NCI-H1436 treated with DMSO at 0.1 percent for 48 hours (cell line): Measurements from ENCODE around the gene COX7A2.

ENCODE experiments used
- DNase-seq: peaks from one replicate; lab custom pipeline; 2025; lab: John Stamatoyannopoulos, UW

Gene COX7A2

GRCh38 chr6:75268121-75268987 is 24.8 kb upstream of the COX7A2 start:
- DNase-seq, result no peak

GRCh38 chr6:75267461-75267860 is 23.9 kb upstream of the COX7A2 start:
- DNase-seq, result no peak

GRCh38 chr6:75266716-75267291 is 23.2 kb upstream of the COX7A2 start:
- no peak for DNase-seq

- DNase-seq, result no peak
Observed at GRCh38 chr6:75263401-75263750, 19.8 kb upstream of the COX7A2 start.

DNA sequence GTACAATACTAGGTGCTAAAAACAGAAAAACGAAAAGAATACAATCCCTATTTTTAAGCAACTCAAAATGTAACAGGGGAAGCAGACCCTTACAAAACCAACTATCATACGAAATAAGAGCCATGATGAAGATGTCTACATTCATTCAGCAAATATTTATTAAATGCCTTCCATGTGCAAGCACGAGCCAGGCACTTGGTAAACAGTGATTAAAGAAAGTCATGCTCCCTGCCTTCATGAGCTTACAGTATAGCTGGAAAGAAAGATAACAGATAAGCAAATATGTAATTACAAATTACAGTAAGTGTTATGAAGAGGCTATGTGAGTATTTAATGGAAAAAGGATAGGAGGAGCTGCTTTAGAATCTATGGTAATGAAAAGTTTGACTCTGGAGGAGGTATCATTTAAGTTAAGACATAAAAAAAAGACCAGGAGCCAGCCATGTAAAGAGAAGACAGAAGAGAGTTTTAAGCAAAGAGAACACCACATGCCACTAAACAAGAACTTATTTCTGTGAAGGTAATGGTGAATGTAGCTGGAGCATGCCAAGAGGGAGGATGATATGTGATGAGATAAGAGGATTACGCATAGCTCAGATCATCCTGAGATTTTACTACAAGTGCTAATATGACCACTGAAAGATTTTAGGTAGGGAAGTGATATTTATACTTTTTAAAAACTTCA is 19.3 kb upstream of the COX7A2 start:
- no peak for DNase-seq

DNA sequence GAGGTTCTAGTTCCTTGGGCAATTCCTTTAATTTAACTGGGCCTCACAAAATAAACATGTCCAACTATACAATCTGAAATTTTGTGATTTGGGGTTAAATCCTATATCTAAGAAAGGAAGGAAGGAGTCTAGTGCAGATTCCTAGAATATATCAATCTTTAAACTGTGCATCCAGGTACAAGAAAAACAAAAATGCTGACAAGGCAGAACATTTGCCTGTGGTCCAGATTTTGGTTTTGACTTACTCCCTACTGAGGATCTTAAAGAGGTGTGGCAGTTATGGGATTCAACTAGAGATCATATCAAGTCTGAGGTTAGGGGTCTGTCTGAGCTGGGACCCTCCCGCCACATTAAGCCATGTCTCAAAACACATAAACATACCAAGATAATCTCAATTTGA is 17.7 kb upstream of the COX7A2 start:
- DNase-seq, result no peak

GRCh38 chr6:75257343-75258087 is 13.9 kb upstream of the COX7A2 start:
- no peak for DNase-seq

DNA sequence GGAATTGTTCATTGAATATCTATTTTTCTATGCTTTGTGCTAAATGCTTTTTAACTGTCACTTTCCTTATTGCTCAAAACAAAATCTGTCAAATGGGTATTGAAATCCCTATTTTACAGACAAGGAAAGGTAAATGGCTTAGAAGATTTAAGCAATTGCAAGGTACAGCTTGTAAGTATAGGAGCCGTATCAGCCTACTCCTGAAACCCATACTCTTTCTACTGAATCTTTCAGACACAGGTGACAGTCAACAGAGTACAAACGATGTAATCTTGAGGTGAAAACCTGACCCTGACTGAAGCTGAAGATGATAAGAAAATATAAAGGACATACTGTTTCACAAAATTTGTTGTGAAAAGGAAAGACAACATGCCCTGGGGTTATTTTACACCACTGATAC is 7.0 kb upstream of the COX7A2 start:
- no peak for DNase-seq

DNA sequence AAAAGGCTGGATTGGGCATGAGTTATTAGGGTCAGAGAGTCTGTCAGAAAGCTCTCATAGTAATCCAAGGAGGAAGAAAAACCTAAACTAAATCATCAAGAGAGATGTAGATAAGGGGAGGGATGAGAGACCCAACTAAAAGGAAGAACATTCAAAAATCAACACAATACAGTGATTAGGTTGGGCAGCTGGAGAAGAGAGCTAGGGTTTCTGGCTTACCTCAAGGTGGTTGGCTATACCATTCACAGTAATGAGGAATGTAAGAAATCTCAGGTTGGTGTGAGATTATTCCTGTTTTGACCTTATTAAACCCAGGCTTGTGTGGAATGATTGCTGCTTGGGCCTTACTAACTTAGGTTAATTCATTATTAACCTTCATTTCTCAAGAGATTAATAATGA is 6.2 kb upstream of the COX7A2 start:
- DNase-seq, result no peak

- DNase-seq, result no peak
Observed at GRCh38 chr6:75246386-75246785, 2.8 kb upstream of the COX7A2 start.

- DNase-seq, result no peak
Observed at GRCh38 chr6:75244063-75244584, 523 bp upstream of the COX7A2 start.

DNA sequence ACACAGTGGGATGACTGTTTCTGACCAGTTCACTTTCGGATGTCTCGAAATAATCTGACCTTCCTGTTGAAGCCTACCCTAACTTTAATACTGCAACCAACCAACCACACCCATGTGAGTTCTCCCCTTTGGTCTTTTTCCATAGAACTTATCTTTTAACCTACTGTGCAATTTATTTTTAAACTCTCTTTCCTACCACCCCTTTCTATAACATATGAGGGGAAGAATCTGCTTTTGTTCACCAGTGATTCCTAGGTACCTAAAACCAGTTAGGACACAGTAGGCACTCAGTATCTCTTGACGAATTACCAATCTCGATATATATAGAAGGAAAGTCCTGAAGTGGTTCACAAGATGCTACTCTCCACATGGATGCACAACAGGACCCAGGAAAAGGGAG is 7.0 kb downstream of the COX7A2 start:
- DNase-seq, result no peak

GRCh38 chr6:75235271-75235670 is 8.3 kb downstream of the COX7A2 start:
- no peak for DNase-seq

GRCh38 chr6:75234126-75234865 is 9.3 kb downstream of the COX7A2 start:
- no peak for DNase-seq

DNA sequence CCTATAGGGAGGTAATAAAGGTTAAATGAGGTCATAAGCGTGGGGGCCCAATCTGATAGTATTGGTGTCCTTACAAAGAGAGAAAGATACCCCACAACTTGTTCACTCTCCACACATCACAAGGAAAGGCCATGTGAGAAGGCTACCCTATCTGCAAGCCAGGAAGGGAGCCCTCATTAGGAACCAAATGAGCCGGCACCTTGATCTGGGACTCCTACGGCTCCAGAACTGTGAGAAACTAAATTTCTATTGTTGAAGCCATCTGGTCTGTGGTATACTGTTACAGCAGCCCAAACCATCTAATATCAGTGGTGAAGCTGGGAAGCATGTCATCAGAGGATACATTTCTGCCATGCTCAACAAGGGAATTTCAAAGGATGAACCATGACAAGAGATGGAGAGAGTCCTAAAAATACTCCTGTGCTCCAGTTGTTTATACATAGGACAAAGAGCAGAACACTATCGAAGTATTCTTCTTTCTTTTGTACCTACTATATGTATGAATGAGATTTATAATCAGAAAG is 10.4 kb downstream of the COX7A2 start:
- DNase-seq, result no peak

DNA sequence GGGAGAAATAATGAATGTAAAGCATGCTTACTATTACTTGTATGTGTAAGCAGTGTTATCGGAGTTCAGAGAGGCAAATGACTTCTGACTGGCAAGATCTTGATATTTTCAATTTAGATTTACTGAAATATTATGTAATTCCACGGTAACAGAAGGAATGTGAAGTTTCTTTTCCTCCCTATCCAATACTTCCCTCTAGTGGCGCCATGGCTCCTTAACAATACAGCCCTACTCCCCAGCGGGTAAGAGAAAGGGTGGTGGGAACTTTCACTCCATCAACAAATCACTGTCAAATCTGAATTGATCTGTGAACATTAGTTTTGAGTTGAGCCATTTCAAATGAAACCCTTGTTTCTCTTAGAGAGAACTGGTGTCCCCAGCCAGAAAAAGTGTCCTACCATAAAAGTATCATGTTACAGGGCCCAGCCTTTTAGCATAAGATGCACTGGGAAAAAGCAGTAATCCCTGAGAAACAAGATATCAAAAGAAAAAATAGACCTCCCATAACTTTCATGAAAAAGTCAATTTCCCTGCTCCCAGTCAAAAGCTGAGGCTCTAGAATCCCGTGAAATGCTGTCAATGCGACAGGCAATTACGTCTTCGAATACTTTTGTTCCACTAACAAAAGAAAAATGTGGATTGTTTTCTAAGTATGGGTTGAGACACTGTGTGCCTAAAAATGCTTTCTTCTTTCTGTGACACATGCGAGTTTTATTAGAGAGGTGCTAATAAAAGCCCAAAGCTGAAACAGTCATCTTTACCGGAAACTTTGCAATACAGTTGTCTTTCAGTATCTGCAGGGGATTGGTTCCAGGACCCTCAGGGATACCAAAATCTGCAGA is 12.9 kb downstream of the COX7A2 start:
- no peak for DNase-seq

DNA sequence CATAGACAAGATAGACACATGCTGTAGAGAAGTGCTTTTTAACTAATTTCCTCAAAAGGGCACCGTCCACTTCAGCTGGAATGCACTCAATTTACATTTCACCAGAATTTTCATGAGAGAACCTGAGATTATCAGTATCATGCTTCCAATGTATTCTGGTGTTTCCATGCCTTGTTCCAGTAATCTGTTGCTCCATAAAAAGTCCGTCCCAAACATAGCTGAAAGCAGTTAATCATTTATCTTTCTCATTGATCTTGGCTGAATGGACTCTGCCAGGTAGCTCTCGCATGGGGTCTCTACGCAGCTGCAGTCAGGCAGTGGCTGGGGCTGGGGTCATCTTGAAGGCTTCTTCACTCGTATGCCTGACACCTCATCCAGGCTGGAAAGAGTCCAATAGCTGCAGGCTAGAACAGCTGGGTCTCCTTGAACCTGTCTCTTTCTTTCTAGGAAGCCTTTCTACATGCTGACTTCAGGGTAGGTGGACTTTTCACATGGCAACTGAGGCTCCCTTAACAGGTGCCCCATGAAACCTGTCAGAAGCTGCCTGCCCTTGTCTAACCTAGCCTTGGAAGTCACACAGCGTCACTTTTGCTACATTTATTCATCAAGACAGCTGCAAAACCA is 19.2 kb downstream of the COX7A2 start:
- DNase-seq, result no peak

- DNase-seq, result no peak
Observed at GRCh38 chr6:75223428-75223827, 20.2 kb downstream of the COX7A2 start.

- no peak for DNase-seq
Observed at GRCh38 chr6:75222261-75222660, 21.3 kb downstream of the COX7A2 start.

GRCh38 chr6:75221116-75221515 is 22.5 kb downstream of the COX7A2 start:
- DNase-seq, result no peak
